HuH-7.5 (cell line): ENCODE results near the gene TENM4.

Experiments
- DNase-seq: peaks from one replicate; pipeline ENCODE4 v3.0.0; 2011; ENCODE audit warnings: low spot score

The TENM4 gene

GRCh38 chr11:79447038-79447786, 6.4 kb upstream of the TENM4 start:
- DNase-seq: no peak

- DNase-seq: no peak
Measured at GRCh38 chr11:79444923-79445322, 4.1 kb upstream of the TENM4 start.

DNA sequence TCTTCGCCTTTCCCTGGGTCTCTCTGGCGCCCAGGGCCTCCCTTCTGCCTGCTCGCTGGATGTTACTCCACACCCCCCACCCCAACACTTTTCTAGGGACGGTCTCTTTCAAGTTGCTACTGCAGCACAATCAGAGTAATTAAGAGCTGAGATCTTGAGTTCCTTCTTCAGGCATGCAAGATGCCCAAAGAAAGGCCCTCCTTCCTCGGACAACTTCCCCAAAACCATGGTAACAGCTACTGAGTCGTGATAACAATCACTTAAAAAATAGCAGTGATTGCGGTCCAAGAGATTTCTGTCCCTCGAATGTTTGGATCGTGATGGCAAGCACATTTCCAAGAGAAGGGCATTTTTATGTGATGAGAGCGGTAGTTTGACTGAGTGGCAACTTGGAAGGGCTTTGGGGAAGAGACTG, 638 bp upstream of the TENM4 start:
- DNase-seq: no peak

DNA sequence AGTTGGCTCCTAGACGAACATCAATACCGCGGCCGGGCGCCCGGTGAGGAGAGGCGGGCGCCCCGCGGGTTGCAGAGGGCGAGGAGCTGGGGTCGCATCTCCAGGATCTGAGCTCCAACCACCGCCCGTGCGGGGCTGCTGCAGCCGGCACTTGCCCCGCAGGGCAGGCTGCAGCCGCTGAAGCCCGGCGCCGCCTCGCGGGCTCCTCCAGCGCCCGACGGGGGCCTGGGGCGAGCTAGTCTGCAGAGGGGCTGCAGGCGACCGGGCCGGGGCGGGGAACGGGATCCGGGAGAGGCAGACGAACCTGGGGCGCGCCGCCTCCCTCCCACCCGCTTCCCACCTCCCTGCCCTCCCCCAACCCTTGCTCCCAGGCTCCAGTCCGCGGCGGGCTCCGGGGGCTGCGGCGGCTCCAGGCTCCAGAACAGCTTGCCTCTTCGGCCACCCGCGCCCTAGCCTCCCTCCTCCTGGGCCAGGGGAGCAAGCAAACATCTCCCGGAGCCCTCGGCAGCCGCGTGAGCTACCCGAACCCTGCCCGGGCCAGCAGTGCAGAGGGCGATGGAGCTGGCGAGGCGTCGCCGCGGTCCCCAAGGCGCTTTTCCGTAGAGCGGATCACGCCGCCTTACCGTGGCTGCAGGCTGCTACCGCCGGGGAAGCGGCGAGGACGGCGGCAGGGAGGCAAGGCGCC, 802 bp downstream of the TENM4 start:
- DNase-seq: no peak

GRCh38 chr11:79439410-79439885, 1.4 kb downstream of the TENM4 start:
- DNase-seq: no peak

GRCh38 chr11:79438631-79439409, 2.0 kb downstream of the TENM4 start:
- no peak for DNase-seq

DNA sequence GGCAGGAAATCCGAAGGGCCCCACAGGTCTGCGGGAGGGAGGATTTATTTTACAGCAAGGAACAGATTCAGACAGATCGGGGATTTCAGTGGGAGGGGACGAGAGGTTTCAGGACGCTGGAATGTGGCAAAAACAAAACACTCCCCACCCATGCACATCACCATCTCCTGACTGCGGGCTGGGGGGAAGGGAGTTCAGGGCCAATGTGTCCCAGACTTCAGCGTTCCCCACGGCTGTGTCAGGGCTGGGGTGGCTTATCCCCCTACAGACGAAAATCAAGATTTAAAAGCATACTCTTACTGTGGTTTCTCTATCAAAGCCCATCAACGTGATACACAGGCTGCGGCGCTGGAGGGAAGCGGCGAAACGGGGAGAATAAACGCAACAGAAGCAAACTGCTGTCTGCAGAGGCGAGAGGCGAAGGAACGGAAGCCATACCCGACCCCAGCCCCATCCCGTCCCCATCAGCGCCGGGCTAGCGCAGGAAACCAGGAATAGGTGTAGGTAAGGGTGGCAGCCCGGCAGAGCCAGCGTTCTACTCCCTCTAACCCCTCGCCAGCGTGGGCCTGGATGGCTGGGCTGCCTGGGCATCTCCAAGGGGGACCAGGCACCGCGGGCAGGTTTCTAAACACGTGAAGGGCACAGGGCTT, 2.7 kb downstream of the TENM4 start:
- DNase-seq: no peak

DNA sequence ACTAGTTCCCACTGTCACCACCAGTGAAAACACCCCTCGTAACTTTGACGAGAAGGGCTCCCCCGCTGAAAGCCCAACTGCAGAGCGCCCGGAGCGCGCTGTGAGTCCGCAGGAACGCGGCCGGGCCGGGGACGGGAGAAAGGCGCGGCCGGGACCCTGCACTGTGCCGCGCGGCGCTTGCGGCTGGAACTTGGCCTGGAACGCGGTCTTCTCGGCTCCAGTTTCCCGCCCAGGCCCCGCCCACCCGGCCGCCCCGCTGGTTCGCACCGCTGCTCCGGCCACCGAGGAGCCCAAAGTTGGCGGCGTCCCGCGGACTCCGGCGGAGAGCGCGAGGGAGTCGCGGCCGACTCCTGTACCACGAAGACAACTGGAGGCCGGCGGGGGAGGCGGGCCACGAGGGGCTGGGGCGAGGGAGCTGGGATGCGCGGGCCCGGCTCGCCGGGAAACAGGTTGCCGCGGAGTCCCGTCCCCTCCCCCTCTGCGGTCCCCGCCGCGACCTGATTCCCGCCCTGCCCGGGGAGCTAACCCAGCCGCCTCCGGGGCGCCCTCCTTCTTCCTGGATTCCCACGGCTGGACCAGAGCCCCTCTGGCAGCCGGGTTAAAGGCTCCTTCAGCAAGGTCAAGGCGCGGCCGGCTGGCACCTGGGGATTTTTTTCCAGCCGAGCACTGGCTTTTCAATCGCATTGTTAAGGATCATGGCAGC, 3.4 kb downstream of the TENM4 start:
- no peak for DNase-seq

DNA sequence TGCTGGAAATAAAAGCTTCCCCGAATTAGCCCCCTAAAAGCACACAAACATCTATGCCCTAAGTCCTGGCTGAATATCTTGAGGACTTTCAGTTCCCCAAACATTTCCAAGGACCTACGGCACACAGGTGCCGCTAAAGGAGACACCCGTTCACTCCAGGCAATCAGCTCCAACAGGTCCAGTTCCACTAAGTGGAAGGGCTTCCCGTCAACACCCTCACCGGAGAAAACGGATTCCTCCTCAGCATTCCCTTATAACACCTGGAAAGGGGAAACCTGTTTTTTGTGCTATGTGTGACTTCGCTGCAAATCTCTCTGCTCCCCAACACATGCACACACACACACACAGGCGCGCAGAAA, 3.9 kb downstream of the TENM4 start:
- DNase-seq: no peak

GRCh38 chr11:79434283-79434682, 6.5 kb downstream of the TENM4 start:
- no peak for DNase-seq

DNA sequence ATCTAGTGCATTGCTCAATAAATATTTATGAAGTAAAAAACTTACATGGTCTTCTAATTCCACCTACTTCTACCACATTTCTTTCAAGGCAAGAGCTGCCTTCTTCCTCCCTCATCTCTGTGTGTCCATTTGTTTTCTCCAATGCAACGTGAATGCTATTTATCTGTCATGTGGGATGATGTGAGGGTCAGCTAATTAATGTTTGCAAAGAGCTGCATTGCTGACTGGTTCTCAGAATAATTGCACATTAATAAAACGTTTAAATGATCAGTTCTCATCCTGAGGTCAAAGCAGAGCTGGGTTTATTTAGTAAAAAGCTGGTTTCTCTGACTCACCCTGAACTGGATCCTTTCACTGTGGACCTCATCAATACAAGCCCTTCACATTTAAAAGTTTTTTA, 8.7 kb downstream of the TENM4 start:
- DNase-seq: no peak

- no peak for DNase-seq
Measured at GRCh38 chr11:79431535-79431934, 9.3 kb downstream of the TENM4 start.

GRCh38 chr11:79430280-79430679, 10.6 kb downstream of the TENM4 start:
- no peak for DNase-seq

- no peak for DNase-seq
Measured at GRCh38 chr11:79428406-79428805, 12.4 kb downstream of the TENM4 start.

DNA sequence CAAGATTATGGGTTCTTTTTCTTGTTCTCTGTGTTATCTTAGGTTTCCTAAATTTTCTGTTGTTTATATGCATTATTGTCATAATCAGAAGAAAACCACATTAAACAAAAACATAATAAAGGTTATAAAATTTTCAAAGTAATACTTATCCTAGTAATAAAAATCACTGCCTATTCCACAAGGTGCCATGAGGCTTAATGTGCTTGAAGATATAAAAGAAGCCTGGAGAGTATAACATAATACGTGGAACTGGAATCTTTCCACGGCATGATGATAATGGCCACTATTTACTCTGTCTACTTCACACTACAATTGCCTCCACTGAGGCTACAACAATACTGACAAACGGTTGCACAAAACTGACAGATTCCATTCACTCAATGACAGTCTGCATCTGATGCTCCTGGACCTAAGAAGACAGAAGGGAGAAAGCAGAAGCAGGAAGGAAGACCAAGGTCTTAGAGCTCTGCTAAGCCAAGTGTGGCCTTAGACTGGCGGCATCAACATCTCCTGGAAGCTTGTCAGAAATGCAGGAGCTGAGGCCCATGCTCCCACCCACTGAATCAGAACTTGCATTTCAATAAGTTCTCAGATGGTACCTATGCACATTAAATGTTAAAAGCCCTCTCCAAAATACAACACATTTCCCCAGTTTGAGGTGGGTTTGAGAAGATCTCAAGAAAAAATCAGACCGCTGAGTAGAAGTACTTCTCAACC, 13.1 kb downstream of the TENM4 start:
- no peak for DNase-seq

GRCh38 chr11:79427126-79427525, 13.7 kb downstream of the TENM4 start:
- DNase-seq: no peak

DNA sequence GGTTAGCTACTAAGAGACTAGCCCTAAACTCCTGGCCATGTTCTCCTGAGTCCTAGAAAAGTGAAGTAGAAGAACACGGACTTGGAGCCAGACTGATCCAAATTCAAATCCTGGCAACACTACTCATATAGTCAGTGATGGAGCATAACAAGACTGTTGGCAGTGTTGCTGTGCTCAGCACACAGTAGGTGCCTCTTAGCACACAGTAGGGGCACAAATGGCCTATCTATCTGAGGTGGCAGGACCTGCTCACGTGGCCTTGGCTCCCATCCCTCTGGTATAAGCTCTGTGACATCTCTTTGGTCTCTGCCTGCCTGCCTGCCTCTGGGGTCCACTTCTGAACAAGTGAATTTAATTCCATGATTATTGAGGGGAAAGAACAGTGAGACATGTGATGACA, 15.4 kb downstream of the TENM4 start:
- no peak for DNase-seq

DNA sequence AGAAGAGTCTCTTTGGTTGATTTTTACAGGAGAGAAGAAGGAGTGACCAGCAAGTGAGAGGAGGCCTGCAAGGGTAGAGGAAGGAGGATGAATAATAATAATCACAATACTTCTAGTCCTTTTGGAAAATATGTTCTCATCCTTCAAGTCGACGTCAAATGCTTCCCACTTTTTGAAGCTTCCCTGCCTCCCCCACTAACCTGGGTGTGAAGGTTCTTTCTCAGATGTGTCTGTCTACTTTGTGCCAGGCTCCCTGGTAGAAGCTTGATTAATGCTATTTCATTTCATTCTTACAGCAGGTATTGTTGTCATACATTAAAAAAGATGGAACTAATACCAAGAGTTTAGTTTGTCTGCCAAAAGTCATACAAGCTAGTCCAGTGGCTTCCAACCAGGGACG, 17.1 kb downstream of the TENM4 start:
- no peak for DNase-seq

DNA sequence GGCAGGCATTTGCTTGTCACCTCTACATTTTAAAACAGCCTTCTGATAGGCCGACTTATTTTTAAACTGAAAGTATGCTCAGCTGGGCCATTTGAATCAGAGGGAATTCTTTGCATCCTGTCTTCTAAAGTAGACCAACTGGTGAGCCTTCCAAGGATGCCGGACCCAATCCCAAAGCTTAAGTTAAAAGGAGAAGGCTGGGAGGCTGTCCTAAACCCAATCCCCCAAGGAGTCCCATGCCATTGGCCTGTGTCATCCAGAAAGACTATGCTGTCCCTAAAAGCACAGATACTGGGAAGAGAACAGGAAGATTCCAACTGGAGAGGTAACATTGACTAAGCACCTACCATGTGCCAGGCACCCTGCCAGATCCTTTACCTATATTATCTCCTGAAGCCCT, 18.0 kb downstream of the TENM4 start:
- no peak for DNase-seq

DNA sequence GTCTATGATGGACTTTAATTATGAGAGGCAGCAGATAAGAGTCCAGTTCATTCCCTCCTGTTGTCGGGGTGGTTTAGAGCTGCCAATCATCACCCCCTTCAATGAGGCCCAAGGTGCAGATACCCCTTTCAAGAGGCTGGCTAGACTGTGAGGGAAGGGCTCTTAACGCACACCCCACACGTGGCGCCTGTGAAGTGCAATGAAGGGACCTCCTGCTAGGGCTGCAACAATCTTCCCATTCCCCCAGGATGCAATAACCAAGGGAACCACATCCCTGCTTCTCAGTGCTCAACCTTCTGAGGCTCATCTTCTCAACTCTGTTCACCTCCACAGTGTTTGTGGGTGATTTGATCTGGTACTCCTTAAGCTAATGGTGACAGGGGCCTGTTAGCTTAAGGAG, 19.0 kb downstream of the TENM4 start:
- DNase-seq: no peak

- no peak for DNase-seq
Measured at GRCh38 chr11:79419120-79419519, 21.7 kb downstream of the TENM4 start.
